HepG2 (cell line): ENCODE data around the gene SURF1. TPM values are rescaled to one million over a fixed set of nuclear protein-coding genes. Genes with fewer than 3 reads are reported as not detected.
A peak's percentile ranks its signal among the peaks of the same experiment; 100 is the strongest.

Source experiments
- AGO1 ChIP-seq: fragments of 200-400 bp; formaldehyde crosslinking; IDR thresholded peaks from 2 replicates; pipeline ENCODE4 v1.6.1; 2017; ENCODE audit warnings: mild to moderate bottlenecking, low read depth, low read length, moderate library complexity; ENCODE audit not compliant: poor library complexity, severe bottlenecking
- DNMT1 ChIP-seq: sonication (generic); formaldehyde crosslinking; IDR thresholded peaks from 2 replicates; pipeline ENCODE4 v1.5.1; 2020; ENCODE audit warnings: mild to moderate bottlenecking, missing genetic modification reagents
- EEA1 ChIP-seq: sonication (generic); formaldehyde crosslinking; IDR thresholded peaks from 2 replicates; pipeline ENCODE4 v1.5.1; 2020; ENCODE audit warnings: mild to moderate bottlenecking, missing genetic modification reagents, borderline replicate concordance
- FOXA1 ChIP-seq, 2 experiments: fragments of 450-650 bp in 1 of 2; sonication (generic) in 1 of 2; formaldehyde crosslinking in 1 of 2; IDR thresholded peaks; 2 replicates each; pipeline versions ENCODE4 v1.4.0 to v1.6.1; 2016 to 2020; ENCODE audit warnings: missing genetic modification reagents in 1 of 2
- GATA4 ChIP-seq: sonication (generic); IDR thresholded peaks from 2 replicates; pipeline ENCODE4 v1.6.1; 2016; ENCODE audit warnings: antibody characterized with exemption, low read depth, borderline replicate concordance
- HOXA7 ChIP-seq: sonication (generic); formaldehyde crosslinking; IDR thresholded peaks from 2 replicates; pipeline ENCODE4 v1.8.1; 2022; ENCODE audit warnings: mild to moderate bottlenecking, missing genetic modification reagents, moderate library complexity
- IRF2 ChIP-seq: IDR thresholded peaks from 2 replicates; pipeline ENCODE4 v1.6.1; 2018; ENCODE audit warnings: missing genetic modification reagents, missing compliant biosample characterization
- MAF1 ChIP-seq: sonication (generic); formaldehyde crosslinking; IDR thresholded peaks from 2 replicates; pipeline ENCODE4 v1.5.0; 2020; ENCODE audit warnings: missing genetic modification reagents, borderline replicate concordance
- MXI1 ChIP-seq: IDR thresholded peaks from 3 replicates; pipeline ENCODE4 v1.6.1; 2012; ENCODE audit warnings: low read depth, low read length, inconsistent platforms, borderline replicate concordance
- PHF20 ChIP-seq: sonication (generic); formaldehyde crosslinking; IDR thresholded peaks from 2 replicates; pipeline ENCODE4 v1.5.0; 2020; ENCODE audit warnings: mild to moderate bottlenecking, missing genetic modification reagents
- RBAK ChIP-seq: sonication (generic); formaldehyde crosslinking; IDR thresholded peaks from 2 replicates; pipeline ENCODE4 v1.5.1; 2020; ENCODE audit warnings: mild to moderate bottlenecking, missing genetic modification reagents
- TCF7L2 ChIP-seq: IDR thresholded peaks from 2 replicates; pipeline ENCODE4 v1.6.1; 2011; ENCODE audit warnings: mild to moderate bottlenecking, low read depth, low read length, moderate library complexity
- ZC3H13 ChIP-seq: sonication (generic); formaldehyde crosslinking; IDR thresholded peaks from 2 replicates; pipeline ENCODE4 v1.8.1; 2023; ENCODE audit warnings: mild to moderate bottlenecking, missing genetic modification reagents, moderate library complexity
- ZNF101 ChIP-seq: sonication (generic); formaldehyde crosslinking; IDR thresholded peaks from 2 replicates; pipeline ENCODE4 v1.4.0; 2020; ENCODE audit warnings: mild to moderate bottlenecking, low read depth, missing genetic modification reagents, borderline replicate concordance
- ZNF263 ChIP-seq: sonication (generic); formaldehyde crosslinking; IDR thresholded peaks from 2 replicates; pipeline ENCODE4 v1.4.0; 2020; ENCODE audit warnings: missing genetic modification reagents
- ZNF567 ChIP-seq: sonication (generic); formaldehyde crosslinking; IDR thresholded peaks from 2 replicates; pipeline ENCODE4 v1.8.1; 2023; ENCODE audit warnings: mild to moderate bottlenecking, missing genetic modification reagents, borderline replicate concordance
- ZNF572 ChIP-seq: sonication (generic); formaldehyde crosslinking; IDR thresholded peaks from 2 replicates; pipeline ENCODE4 v1.5.1; 2020; ENCODE audit warnings: mild to moderate bottlenecking, missing genetic modification reagents
- ZNF709 ChIP-seq: sonication (generic); formaldehyde crosslinking; IDR thresholded peaks from 2 replicates; pipeline ENCODE4 v1.5.0; 2020; ENCODE audit warnings: mild to moderate bottlenecking, missing genetic modification reagents
- ZNF773 ChIP-seq: sonication (generic); formaldehyde crosslinking; IDR thresholded peaks from 2 replicates; pipeline ENCODE4 v1.4.0; 2020; ENCODE audit warnings: missing genetic modification reagents, borderline replicate concordance
- polyA plus RNA-seq, 8 experiments: library from polyadenylated mRNA; depleted of rRNA in 3 of 8; stranded (reverse) in 7 of 8; unstranded in 1 of 8; fragments of >200 nt; fragmentation: Illumina TruSeq in 4 of 8; extraction: Trizol in 4 of 8; gene quantifications; 2 replicates each; pipeline versions ENCODE4 v1.2.1 to v1.2.3, GENCODE V29; 2011 to 2016; ENCODE audit warnings: low read depth in 4 of 8, missing spikeins in 1 of 8, mixed read lengths in 1 of 8; ENCODE audit not compliant: insufficient read depth in 1 of 8
- total RNA-seq, 5 experiments: library from RNA; depleted of rRNA; stranded (reverse); fragments of >200 nt; fragmentation: Illumina TruSeq; extraction: Trizol; gene quantifications; 2 replicates each; pipeline ENCODE4 v1.2.3, GENCODE V29; 2016; ENCODE audit warnings: low read depth in 1 of 5
- TF ChIP-seq, protein P1 (sequence below): sonication (generic); formaldehyde crosslinking; conservative IDR thresholded peaks from 2 replicates; pipeline ENCODE4 v1.8.0; 2022; ENCODE audit warnings: missing genetic modification reagents
- TF ChIP-seq, protein P2 (sequence below): IDR thresholded peaks from 2 replicates; pipeline ENCODE4 v1.6.1; 2018; ENCODE audit warnings: missing genetic modification reagents, mild to moderate bottlenecking, missing compliant biosample characterization
- TF ChIP-seq, protein P3 (sequence below): sonication (generic); formaldehyde crosslinking; IDR thresholded peaks from 2 replicates; pipeline ENCODE4 v1.4.0; 2020; ENCODE audit warnings: missing genetic modification reagents

SURF1 gene
- total and polyA plus RNA-seq, 2 of the 13 experiments (the other 11 are each of a cell fraction or from before 2014, with no cell fraction given): 17.8 to 40.7 TPM

DNA sequence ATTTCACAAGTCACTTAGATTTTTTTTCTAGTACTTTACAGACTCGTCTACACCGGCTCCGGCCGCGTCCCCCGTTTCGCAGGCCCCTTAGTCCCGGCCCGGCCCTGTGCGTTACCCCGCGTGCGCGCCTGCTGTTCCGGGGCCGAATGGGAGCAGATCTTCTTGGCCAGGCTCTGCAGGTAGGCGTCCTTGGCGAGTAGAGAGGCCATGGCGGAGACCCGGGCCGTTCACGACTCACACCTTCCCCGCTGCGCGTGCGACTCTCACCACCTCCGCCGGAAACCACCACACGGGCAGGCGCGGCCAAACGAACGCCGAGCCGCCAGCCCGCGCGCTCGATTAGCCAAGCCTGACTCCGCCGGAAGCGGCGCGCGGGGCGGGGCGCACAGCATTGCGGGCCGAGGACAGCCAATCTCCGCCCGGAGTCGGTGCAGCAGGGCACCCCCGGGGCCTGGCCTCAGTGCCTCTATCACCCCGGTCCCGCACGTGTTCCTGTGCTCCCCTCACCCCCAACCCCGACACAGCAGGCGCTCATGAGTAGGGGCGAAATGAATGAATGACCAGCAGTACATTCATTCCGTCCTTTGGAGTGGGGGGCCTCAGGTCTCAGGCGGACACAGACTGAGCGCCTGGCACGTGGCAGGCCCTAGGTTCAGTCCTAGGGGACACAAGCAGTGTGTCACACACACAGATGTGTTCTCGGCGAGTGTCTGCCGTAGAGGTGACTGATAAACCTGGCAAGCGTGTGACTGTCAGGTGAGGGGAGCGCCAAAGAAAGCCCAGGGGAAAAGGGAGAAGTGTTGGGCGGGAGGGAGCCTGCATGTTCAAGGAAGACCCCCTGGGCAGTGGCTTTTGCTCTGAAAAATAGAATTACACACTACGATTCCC, 20.1 kb downstream of the SURF1 start, which contains the start of gene SURF6 (continued):
- TF ChIP-seq RBAK (CRISPR knock-in tag): no peak
- peak; percentile 95 for TF ChIP-seq ZC3H13 (CRISPR knock-in tag)
- TF ChIP-seq, protein P1, sequence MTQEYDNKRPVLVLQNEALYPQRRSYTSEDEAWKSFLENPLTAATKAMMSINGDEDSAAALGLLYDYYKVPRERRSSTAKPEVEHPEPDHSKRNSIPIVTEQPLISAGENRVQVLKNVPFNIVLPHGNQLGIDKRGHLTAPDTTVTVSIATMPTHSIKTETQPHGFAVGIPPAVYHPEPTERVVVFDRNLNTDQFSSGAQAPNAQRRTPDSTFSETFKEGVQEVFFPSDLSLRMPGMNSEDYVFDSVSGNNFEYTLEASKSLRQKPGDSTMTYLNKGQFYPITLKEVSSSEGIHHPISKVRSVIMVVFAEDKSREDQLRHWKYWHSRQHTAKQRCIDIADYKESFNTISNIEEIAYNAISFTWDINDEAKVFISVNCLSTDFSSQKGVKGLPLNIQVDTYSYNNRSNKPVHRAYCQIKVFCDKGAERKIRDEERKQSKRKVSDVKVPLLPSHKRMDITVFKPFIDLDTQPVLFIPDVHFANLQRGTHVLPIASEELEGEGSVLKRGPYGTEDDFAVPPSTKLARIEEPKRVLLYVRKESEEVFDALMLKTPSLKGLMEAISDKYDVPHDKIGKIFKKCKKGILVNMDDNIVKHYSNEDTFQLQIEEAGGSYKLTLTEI (CRISPR knock-in tag): no peak
- TF ChIP-seq ZNF101 (CRISPR knock-in tag): 0 out of 2 replicates have a peak, but pooled peaks have one; percentile 16
- peak; percentile 88 for TF ChIP-seq ZNF567 (CRISPR knock-in tag)
- TF ChIP-seq MAF1 (CRISPR knock-in tag): peak; percentile 84; the same call in 1 of the 2 replicates
- peak; percentile 94 for TF ChIP-seq ZNF572 (CRISPR knock-in tag)
- no peak; the same call in 1 of the 2 replicates for TF ChIP-seq ZNF773 (CRISPR knock-in tag)
- peak; percentile 96 for TF ChIP-seq PHF20 (CRISPR knock-in tag)
- TF ChIP-seq HOXA7 (CRISPR knock-in tag): no peak
- peak; percentile 72 for TF ChIP-seq ZNF709 (CRISPR knock-in tag)
- TF ChIP-seq ZNF263 (CRISPR knock-in tag): 0 out of 2 replicates have a peak, but pooled peaks have one; percentile 50
- TF ChIP-seq, protein P2, sequence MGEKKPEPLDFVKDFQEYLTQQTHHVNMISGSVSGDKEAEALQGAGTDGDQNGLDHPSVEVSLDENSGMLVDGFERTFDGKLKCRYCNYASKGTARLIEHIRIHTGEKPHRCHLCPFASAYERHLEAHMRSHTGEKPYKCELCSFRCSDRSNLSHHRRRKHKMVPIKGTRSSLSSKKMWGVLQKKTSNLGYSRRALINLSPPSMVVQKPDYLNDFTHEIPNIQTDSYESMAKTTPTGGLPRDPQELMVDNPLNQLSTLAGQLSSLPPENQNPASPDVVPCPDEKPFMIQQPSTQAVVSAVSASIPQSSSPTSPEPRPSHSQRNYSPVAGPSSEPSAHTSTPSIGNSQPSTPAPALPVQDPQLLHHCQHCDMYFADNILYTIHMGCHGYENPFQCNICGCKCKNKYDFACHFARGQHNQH (CRISPR knock-in tag): peak; percentile 98
- no peak for TF ChIP-seq FOXA1 (IDR thresholded peaks at IDR 0.05)
- TF ChIP-seq FOXA1 (CRISPR knock-in tag; IDR thresholded peaks at IDR 0.05): peak; percentile 67
- peak; percentile 95 for TF ChIP-seq AGO1
- peak; percentile 98 for TF ChIP-seq EEA1 (CRISPR knock-in tag)
- peak; percentile 97 for TF ChIP-seq MXI1
- peak; percentile 99 for TF ChIP-seq DNMT1 (CRISPR knock-in tag)
- no peak for TF ChIP-seq TCF7L2
- TF ChIP-seq GATA4: no peak; the same call in 1 of the 2 replicates
- peak; percentile 96 for TF ChIP-seq IRF2 (CRISPR knock-in tag)
- TF ChIP-seq, protein P3, sequence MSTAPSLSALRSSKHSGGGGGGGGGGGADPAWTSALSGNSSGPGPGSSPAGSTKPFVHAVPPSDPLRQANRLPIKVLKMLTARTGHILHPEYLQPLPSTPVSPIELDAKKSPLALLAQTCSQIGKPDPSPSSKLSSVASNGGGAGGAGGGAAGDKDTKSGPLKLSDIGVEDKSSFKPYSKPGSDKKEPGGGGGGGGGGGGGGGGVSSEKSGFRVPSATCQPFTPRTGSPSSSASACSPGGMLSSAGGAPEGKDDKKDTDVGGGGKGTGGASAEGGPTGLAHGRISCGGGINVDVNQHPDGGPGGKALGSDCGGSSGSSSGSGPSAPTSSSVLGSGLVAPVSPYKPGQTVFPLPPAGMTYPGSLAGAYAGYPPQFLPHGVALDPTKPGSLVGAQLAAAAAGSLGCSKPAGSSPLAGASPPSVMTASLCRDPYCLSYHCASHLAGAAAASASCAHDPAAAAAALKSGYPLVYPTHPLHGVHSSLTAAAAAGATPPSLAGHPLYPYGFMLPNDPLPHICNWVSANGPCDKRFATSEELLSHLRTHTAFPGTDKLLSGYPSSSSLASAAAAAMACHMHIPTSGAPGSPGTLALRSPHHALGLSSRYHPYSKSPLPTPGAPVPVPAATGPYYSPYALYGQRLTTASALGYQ (CRISPR knock-in tag): peak; percentile 83; the same call in 1 of the 2 replicates
